HG02970 (cell line): Measurements from ENCODE around the gene TMCO4.
"Not testable (repeated sequence)": the region's sequence is repeated elsewhere in the genome, so short reads cannot be mapped to it uniquely, and the experiment has no call there.

Experiments
- ATAC-seq: cut with Tn5 transposase; IDR thresholded peaks from one replicate; pipeline ENCODE4 v1.9.1; 2021; ENCODE audit warnings: mild to moderate bottlenecking, moderate library complexity, moderate number of reproducible peaks; ENCODE audit not compliant: unreplicated experiment, low FRiP score

TMCO4 gene

DNA sequence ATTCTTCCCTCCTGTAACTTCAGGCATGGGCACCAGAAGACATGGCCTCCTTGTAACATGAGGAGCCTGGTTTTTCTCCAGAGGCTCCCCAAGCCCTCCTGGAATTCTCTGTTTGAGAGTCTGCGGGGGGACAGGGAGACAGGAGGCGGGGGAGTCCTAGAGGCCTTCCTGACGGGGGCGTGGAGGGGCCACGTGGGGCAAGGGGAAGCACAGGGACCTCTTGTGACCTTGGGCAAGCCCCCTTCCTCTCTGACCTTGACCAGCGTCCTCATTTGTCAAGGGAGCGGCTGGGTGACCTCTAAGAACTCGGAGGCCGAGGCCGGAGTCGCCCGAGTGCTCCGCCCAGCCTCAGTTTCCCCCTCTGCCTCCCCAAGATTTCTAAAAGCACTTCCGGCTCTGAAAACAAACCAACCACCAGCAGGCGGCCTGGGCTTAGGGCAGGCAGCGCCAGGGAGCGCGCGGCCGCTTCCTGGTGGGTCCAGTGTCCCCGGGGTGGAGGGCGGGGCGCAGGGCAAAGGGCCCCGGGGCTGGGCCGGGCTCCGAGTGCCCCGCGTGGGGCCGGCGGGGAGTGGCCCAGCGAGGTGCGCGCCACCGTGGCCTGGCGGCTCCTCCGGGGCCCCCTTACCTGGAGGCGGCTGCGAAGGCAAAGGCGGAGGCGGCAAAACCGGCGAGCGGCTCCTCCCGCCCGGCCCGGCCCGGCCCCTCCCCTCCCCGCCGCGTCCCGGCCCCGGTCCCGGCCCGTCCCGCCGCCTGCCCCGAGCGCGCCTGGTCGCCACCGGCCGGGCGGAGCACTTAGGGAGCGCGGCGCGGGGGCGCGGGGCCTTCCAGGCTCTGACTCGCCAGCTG lies at the start of gene TMCO4:
TMCO4 (minus strand) TSS at position 687 of the 846 bp plus-strand sequence. CDS start 19,158 bp downstream, outside the sequence.
- ATAC-seq: no peak

DNA sequence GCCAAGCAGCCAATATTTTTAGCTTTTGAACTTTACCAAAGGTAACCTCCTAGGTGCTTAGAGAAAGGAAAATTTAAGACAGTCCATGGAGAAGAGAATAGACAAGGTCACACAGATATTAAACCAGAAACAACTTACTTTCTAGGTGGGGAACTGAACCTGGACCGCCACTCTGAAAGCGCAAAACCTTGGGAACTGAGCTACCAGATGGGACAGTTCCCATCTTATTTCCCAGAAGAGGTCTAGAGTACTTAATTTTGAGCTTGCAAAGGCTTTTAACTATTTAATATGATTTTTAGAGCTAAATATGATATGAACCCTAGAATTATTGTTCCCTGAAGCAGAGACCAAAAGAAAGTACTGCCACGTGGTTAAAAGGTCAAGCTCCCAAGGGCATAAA lies 49.6 kb upstream of the TMCO4 start:
- not testable (repeated sequence) for ATAC-seq

GRCh38 chr1:19847334-19847733 lies 47.6 kb upstream of the TMCO4 start:
- not testable (repeated sequence) for ATAC-seq

- ATAC-seq: no peak
Measured at GRCh38 chr1:19846338-19846737, 46.6 kb upstream of the TMCO4 start.

DNA sequence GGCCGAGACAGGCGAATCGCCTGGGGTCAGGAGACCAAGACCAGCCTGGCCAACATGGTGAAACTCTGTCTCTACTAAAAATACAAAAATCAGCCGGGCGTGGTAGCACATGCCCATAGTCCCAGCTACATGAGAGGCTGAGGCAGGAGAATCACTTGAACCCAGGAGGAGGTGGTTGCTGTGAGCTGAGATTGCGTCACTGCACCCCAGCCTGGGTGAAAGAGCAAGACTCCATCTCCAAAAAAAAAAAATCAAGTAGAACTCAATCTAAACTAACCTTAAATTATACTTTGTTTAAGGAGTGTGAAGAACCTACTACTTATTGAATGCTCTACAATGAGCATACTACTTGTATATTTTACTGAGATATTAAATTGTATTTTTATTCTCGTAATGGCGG lies 45.8 kb upstream of the TMCO4 start:
- ATAC-seq: no peak

GRCh38 chr1:19844731-19845495 lies 45.2 kb upstream of the TMCO4 start:
- ATAC-seq: no peak

DNA sequence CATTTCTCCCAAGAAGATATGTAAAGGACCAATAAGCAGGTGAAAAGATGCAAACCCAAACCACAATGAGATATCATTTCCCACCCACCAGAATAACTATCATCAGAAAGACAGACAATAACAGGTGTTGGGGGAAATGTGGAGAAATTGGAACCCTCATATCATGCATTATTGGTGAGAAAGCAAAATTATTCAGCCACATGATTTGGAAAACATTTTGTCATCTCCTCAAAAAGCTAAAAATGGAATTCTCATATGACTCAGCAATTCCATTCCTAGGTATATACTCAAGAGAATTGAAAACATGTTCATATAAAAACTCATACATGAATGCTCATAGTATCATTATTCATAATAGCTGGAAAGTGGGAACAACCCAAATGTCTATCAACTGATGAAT lies 40.5 kb upstream of the TMCO4 start:
- ATAC-seq: no peak

DNA sequence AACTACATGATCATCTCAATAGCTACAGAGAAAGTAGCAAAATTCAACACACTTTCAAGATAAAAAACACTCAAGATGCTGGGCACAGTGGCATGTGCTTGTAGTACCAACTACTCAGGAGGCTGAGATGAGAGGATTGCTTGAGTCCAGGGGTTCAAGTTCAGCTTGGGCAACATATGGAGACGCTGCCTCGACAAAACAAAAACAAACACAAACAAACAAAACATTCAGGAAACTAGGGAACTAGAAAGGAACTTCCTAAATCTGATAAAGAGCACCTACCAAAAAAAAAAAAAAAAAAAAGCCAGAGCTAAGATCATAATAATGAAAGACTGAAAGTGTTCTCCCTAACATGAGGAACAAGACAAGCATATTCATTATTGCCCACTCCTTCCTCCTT lies 38.1 kb upstream of the TMCO4 start:
- no peak for ATAC-seq

DNA sequence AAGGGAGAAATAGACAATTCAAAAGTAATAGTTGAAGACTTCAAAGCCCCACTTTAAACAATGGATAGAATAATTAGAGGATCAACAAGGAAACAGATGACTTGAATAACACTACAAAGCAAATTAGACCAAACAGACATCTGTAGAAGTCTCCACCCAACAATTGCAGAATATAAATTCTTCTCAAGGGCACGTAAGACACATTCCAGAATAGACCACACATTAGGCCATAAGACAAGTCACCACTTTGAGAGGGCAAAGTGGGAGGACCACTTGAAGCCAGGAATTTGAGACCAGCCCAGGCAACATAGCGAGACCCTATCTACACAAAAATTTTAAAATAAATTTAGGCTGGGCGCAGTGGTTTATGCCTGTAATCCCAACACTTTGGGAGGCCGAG lies 35.9 kb upstream of the TMCO4 start:
- no peak for ATAC-seq

GRCh38 chr1:19831441-19831840 lies 31.7 kb upstream of the TMCO4 start:
- ATAC-seq: no peak

GRCh38 chr1:19828546-19828945 lies 28.8 kb upstream of the TMCO4 start:
- no peak for ATAC-seq

- ATAC-seq: no peak
Measured at GRCh38 chr1:19825298-19825697, 25.6 kb upstream of the TMCO4 start.

- no peak for ATAC-seq
Measured at GRCh38 chr1:19824541-19824940, 24.8 kb upstream of the TMCO4 start.

DNA sequence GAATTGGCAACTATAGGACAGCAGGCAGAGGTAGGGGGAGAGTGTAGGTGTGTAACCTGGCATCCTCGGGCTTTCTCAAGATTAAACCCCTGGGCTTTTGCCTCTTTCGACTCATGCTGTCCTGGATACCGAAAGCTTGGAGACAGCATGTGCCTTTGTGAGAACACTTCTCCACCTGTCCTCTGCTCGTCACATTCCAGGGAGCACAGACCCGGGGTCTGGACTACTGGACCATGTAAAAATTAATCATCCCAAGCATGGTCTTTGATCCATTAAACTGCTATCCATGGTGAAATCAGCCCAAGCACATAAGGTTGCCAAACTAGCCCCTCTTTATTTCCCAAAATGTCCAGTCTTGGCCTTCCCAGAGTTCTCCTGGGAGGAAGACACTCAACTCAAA lies 24.3 kb upstream of the TMCO4 start:
- no peak for ATAC-seq

GRCh38 chr1:19819701-19820100 lies 20.0 kb upstream of the TMCO4 start:
- ATAC-seq: no peak

DNA sequence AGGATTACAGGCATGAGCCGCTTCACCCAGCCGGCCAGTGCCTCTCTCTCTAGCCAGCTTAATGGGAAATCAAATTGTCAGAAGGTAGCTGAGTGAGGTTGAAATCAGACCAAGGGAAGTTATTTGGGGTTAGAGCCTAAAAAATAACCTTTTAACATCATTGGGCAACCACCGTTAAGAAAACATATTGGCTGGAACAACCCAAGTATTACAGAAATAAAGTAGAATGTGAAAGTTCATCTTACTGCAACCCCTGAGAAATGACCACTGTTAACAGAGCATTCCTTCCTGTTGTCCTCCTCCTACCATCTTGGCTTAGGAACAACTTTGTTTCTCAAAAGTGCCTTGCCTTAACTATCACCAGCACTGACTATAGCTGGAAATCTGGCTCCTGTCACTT lies 18.6 kb upstream of the TMCO4 start:
- no peak for ATAC-seq

DNA sequence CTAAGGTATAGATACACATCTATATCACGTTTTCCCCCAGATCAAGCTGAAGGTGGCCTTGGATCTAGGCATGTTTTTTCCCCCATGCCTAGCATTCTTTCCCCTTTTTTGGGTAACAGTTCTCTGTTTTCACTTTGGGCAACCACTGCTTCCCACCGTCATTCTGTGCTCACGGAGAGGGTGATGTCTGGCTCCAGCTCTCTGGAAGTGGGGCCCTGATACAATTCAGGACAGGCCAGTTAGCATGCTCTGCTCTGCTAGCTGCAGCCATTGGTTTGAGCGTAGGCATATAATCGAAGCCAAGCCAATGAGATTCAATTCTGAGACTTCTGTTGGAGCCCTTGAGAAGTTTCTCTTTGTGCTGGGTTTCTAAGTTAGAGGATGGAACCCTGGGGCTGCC lies 17.4 kb upstream of the TMCO4 start:
- no peak for ATAC-seq

GRCh38 chr1:19816737-19817086 lies 17.0 kb upstream of the TMCO4 start:
- ATAC-seq: not testable (repeated sequence)

DNA sequence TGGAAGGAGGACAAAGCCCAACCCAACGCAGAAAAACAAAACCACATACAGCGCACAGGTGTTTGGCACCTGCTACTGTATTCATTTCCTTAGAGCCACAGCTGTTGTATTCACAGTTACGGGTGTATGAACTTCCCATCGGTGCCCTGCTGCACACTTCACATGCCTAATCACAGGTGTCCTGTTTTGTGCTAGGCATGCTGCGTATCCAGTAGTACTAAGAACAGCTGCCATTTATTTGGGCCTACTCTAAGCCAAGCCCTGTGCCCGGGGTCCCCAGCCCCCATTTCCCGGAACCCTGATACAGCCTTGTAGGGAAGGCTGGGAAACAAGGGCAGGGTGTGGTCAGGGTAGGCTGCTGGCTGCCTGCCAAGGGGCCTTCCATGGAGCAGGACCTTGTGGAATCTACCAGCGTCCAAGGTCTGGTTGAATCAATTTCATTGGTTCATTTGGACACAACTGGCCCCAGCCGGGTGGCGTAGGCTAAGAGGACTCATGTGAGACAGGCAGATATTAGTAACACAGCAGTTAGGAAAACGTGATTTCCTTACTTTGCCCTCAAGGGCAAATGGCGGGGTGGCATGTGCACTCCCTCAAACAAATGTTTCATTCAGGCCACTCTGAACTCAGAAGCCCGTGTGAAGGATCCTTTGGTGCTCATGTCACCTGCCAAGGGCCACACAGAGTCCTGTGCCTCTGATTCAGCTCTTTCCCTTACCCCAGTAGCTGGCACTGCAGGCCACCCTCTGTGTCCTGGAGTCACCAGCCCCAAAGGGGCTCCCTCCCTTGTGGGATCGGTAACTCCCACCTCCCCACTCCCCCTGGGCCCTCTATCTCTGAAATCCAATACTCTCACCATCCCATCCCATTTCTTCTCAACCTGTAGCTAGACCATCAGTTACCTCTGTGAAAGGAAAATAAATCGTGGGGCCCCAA lies 16.4 kb upstream of the TMCO4 start:
- ATAC-seq: no peak

GRCh38 chr1:19814681-19815503 lies 15.2 kb upstream of the TMCO4 start, which contains the start of gene RNF186:
Gene RNF186, minus strand, starts transcription at chr1:19815283. Its CDS starts 182 bp downstream, at chr1:19815101.
- ATAC-seq: no peak
